Activated T-cell treated with anti-CD3 and anti-CD28 coated beads for 1 hour (primary cell): ENCODE measurements around the gene HTR7.

Experiments used
- DNase-seq: peaks from one replicate; pipeline ENCODE4 v3.0.0-alpha.2; 2020; ENCODE audit warnings: low read depth

Gene HTR7

GRCh38 chr10:90740265-90740664 lies 117.6 kb downstream of the HTR7 start:
- DNase-seq: no peak

GRCh38 chr10:90738885-90739284 lies 119.0 kb downstream of the HTR7 start:
- DNase-seq: no peak

DNA sequence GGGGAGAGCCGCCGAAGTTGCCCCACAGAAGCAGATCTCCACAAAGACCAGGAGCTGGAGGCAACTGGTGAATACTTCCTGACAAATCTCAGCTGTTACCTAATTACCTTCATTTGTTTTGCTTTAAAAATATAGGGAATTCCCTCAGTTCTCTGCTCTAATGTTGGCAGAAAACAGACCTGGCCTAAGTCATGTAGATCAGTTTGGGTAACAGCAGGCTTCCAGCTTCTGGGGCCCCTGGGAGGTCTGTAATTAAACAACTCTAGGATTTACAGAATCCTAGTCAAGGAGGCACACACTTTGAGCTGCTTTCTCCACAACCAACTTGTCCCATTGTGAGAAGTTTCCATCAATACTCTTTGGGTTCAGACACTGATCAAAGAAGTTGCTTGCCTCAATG lies 123.4 kb downstream of the HTR7 start:
- no peak for DNase-seq

DNA sequence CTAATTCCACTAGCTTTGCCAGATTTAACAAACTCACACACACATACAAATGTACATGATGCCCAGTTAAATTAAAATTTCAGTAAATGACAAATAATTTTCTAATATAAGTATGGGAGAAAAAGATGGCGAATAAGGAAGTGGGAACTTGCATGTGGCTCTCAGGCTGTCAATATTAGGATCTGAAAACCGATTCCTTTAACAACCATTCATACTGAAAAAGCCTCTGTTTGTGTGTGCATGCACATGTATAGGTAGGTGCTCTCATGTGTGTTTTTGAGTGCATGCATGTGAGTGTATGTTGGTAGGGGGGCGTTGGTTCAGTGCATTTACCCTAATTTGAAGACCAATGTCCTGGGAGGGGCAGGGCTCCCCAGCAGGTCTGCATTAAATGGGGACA lies 125.3 kb downstream of the HTR7 start:
- no peak for DNase-seq

DNA sequence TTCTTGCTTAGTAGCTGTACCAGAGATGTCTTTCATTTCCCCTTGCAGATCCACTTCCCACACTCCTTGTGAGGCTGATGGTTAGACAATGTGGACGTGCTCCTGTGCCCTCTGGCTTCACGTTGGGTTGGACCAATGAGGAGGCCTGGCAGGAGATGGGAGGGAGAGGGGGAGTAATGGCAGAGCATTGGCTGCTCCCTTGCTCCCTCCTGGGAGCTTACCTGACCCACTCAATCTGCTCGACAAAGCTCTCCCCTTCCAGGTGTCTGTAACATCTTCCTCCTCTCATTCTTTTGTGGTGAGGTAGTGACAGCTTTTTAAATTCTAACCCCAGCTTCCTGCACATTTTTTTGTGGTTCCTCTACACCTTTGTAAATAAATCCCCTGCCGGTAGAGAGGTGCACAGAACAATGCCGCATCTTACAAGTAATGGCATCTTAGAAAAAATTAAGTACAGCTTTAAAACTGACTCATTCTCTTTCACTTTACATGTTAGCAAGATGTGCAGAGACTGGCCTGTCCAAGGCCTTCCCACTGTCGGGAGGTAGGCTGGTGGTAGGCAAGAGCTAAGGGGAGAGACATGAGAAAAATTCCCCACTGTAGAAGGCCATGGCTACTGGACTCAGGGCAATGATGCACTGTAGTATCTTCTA lies 134.3 kb downstream of the HTR7 start:
- no peak for DNase-seq

DNA sequence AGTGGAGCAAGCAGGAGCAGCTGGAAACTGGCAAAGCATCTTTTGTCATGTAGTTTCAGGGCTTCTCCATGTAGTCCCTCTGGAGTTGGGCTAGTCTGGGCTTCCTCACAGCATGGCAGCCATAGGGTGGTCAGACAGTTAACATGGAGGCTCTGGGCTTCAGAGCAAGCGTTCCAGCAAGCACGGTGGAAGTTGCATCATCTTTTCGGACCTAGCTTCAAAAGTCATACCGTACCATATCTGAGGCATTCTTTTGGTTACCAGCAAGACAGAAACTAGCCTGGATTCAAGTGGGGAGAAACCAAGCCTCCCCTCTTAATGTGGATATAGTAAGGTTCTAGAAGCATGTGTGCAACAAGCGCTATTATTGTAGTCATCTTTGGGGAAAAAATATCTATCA lies 135.0 kb downstream of the HTR7 start:
- no peak for DNase-seq

- DNase-seq: no peak
These were observed 139.7 kb downstream of the HTR7 start for GRCh38 chr10:90718182-90718581.

DNA sequence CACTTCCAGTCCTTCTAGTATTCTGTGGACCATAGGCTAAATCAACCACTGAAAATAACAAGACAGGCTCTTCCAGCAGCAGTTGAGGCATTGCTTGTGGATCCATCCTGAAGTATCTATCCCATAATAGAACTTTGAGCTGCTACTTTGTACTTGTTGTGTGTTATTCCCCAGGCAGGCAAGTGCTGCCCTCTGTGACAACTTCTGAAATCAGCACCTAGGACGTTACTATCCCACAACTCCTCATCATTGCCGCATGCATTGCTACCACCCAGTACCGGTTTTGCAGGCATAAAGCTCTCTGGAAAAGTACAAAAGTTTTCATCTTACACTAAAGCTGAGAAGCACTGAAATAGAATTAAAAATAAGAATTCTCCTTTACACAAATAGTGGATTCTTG lies 145.3 kb downstream of the HTR7 start:
- DNase-seq: no peak

DNA sequence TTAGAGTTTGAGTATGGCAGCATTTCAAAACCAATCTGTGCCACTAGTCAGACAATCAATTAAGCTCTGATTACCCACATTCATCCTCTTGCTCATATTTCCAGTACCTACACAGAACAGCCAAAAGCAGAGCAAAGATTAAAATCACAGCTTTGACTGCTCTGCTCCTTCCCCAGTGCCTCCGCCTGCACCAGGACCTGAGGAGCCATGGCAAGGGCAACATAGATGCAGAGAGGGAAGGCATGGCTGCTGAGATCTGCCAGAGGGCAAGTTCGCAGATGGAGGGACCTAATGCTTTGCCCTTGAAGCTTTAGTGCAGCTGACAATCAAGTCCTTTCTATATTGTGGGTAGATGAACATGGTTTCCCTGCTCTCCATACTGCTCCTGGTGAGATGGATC lies 148.1 kb downstream of the HTR7 start:
- no peak for DNase-seq

- no peak for DNase-seq
These were observed 150.2 kb downstream of the HTR7 start for GRCh38 chr10:90707657-90708056.

DNA sequence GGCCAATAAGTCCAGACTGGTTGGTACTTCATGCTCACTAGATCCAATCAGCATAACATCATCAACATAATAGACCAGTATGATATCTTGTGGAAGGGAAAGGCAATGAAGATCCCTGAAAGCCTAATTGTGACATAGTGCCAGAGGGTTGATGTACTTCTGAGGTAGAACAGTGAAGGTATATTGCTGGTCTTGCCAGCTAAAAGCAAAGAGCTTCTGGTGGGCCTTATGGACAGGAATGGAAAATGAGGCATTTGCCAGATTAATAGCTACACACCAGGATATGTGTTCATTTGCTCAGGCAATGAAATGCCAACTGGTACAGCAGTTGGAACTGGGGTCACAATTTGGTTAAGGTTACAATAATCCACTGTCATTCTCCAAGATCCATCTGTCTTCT lies 156.4 kb downstream of the HTR7 start:
- DNase-seq: no peak

DNA sequence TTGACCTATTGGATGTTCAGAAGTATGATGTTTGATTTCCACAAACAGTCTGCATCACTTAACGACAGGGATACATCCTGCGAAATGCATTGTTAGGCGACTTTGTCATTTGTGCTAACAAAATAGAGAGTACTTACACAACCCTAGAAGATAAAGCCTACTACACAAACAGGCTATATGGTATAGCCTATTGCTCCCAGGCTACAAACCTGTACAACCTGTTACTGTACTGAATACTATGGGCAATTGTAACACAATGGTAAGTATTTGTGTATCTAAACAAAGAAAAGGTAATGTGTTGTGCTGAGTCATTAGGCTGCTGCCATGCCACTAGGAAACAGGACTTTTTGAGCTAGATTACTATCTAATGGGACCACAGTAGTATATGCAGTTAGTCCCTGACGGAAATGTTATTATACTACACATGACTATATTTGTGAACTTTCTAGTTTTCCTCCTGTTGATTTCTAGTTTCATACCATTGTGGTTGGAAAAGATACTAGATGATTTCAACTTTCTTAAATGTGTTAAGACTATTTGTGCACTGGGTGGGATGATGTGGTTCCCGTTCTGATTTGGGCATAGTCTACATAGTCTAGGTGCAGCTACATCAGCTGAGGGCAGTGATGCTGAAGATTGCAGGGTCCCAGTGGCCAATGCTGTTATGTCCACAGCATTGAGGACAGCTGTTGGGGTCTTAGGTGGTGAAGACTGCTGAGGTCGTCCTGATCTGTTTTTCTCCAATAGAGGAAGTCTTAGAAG lies 161.7 kb downstream of the HTR7 start:
- DNase-seq: no peak
